ENCODE measurements around the gene POLG. TPM values are rescaled to one million over a fixed set of nuclear protein-coding genes. Genes with fewer than 3 reads are reported as not detected.

The POLG gene
- total RNA-seq, 4 donors from 2014 or later: 52.9 to 93.3 (median 66.9) TPM

DNA sequence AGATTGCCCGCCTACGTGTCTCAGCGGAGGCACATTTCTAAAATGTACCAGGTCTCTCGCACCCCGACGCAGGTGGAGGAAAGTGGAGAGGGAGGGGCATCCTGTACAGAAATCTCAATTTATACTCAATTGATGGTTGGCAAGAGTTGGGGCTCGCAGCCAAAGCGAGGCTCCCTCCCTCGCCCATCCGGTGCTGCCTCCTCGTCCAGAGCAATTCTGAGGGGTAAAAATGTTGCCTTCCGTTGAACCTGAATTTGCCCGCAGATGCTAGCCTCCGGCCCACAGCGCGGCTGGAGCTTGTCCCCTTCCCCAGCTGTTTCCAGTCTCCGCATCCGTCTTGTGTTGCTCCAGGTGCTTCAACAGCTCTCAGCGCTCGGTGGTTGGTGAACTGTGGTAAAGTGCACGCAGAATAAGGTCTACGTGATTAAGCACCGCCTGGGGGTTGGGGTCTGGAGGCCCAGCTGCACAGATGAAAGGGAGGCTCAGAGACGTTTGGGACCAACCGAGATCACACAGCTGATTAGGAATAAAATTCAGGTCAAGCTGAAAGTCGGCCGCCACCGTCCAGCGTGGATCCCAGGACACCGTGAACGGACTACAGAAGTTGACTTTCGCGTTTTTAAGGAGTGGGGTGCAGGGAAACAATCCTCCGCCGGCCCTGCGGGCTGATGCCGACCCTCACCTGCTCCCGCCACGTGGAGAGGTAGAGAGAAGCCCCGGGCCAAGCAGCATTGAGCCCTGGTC lies 846 bp upstream of the POLG start:
- TF ChIP-seq, protein P1, sequence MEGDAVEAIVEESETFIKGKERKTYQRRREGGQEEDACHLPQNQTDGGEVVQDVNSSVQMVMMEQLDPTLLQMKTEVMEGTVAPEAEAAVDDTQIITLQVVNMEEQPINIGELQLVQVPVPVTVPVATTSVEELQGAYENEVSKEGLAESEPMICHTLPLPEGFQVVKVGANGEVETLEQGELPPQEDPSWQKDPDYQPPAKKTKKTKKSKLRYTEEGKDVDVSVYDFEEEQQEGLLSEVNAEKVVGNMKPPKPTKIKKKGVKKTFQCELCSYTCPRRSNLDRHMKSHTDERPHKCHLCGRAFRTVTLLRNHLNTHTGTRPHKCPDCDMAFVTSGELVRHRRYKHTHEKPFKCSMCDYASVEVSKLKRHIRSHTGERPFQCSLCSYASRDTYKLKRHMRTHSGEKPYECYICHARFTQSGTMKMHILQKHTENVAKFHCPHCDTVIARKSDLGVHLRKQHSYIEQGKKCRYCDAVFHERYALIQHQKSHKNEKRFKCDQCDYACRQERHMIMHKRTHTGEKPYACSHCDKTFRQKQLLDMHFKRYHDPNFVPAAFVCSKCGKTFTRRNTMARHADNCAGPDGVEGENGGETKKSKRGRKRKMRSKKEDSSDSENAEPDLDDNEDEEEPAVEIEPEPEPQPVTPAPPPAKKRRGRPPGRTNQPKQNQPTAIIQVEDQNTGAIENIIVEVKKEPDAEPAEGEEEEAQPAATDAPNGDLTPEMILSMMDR (IDR thresholded peaks at IDR 0.05): no peak
- ATAC-seq (ENCODE audit: low FRiP score) (no peak), DNase-seq (ENCODE audit: low spot score) (no peak)

DNA sequence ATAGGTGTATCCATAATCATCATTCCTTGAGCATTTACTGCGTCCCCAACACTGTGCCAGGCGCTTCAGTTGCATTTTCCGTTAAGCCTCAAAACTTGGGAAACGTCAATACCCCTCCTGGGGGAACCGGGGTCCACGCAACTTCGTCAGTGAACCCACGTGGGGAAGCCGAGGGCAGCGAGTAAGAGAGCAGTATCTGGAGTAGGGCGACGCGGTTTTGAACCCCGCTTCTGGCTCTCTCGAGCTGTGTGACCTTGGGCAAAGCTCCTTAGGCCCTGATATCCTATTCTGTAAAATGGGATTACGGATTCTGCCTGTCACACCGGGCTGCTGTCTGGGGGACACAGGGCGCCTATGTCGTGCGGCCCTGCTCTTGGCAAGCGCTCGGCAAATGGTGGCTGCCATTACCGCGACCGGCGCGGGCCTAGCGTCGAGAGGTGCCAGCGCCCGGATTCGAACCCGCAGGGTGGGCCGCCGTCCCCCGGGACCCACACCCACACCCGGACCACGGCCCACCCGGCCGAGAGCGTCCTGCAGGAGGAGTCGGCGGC lies 590 bp downstream of the POLG start:
- no peak for DNase-seq (ENCODE audit: low spot score)
- ATAC-seq (ENCODE audit: low FRiP score): no peak
- TF ChIP-seq, protein P1 (IDR thresholded peaks at IDR 0.05): no peak

DNA sequence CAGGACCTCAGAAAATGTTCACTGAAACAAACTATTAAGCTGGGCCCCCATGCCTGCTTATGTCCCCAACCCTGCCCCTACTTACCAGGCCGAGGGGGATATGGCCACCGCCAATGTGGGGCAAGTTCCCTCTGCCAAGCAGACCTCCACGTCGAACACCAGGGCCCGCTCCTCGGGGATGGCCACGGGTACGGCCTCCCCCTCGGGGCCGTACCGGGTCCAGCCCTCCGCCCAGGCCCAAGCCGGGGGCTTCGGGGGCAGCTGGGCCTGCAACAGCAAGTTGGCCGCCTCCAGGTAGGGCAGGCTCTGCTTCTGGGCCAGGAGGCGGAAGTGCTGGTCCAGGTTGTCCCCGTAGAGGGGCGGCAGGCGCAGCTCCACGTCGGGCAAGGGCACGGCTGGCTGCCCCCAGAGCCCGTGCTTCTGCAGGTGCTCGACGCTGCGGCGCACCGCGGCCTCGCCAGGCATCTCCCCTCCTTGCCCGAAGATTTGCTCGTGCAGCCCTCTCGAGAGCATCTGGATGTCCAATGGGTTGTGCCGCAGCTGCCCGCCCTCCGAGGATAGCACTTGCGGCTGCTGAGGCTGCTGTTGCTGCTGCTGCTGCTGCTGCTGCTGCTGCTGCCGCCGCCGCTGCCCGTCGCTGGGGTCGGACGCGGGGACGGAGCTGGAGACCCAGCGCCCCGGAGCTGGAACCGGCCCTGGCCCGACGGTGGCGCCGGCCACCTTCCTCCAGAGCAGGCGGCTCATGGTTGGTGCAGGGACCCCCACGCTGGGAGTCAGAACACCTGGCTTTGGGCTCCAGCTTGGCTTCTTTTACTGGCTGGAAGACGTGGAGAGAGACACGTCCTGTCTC lies 1.4 kb downstream of the POLG start:
- ATAC-seq (ENCODE audit: low FRiP score) (no peak), DNase-seq (ENCODE audit: low spot score) (no peak)
- TF ChIP-seq, protein P1 (IDR thresholded peaks at IDR 0.05): no peak

DNA sequence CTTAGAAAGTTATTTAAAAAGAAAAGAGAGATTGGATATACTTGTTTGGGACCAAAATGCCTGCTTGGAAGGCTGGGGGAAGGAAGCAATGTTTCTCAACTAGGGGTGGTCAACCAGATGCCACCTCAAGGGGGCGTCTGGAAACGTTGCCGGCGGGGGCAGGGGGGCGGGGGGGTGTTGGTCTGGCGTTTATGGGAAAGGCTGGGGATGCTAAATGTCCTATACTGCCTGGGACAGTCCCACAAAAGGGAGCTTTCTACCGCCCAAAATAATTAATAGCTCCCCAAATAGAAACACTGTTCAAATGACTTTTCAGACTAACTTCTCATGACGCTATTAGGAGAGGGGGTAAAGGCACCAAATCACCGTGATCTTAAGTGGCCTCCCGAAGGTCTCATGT lies 2.2 kb downstream of the POLG start:
- no peak for DNase-seq (ENCODE audit: low spot score)

DNA sequence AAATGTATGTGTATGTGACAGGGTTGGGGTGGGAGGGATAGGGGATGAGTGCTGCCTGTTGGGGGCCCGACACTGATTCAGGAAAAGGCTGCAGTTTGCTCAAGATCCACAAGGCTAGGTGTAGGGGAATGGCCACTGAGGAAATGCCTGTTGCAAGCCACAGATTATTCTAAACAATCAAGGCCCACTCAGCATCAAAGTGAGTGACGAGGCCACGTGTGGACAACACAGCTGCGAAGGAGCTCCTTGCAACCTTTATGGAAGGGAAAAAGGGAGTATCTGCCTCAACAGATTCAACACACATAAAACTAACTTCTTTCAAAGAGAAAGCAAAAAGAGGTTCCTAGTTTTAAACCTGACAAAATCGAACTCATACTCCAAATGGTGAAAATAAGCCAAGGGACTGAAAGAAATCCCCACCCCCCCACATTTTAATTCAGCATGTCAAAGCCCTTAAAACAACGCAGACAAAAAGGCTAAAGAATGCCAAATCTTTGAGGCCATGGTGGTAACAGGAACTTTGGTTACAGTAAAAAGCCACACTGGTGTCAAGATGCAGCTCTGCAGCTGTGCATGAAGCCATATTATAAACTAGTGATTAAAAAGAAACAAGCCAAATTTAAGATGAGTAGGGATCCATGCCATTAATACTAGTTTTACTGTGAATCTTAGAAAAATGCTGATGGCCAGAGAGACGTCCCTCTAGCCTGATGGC lies 3.6 kb downstream of the POLG start:
- TF ChIP-seq, protein P1 (IDR thresholded peaks at IDR 0.05): no peak
- ATAC-seq (ENCODE audit: low FRiP score) (no peak), DNase-seq (ENCODE audit: low spot score) (no peak)

More for the DNA sequence above, 2.2 kb downstream of the POLG start:
- TF ChIP-seq, protein P1 (IDR thresholded peaks at IDR 0.05): no peak
- no peak for ATAC-seq (ENCODE audit: low FRiP score)

DNA sequence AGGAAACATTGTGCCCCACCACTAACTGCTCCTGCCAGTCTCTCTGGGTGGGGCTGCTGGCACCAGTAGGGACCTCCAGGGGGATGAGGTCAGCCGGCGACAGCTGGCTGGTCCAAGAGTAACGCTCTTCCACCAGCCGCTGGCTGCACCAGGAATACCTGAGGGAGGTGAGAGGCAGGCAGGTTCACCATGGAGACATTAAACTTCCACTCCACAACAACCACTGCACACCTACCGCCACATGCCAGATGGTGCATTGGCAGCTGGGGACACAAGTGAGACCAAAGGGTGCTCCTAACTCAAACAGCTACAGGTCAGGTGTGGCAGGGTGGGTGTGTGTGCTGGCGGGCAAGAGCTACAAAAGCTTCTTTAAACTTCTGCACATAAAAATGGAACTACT lies 4.5 kb downstream of the POLG start:
- TF ChIP-seq, protein P1 (IDR thresholded peaks at IDR 0.05): no peak
- DNase-seq (ENCODE audit: low spot score): no peak
- ATAC-seq (ENCODE audit: low FRiP score): no peak

All from omental fat pad (tissue), 4 donors.